Activated naive CD8-positive, alpha-beta T cell treated with anti-CD3 and anti-CD28 coated beads, Interleukin-2, amount 10 ng/mL, durations not matched to agents 7 days and 5 days (primary cell): ENCODE measurements around the gene KIF5A. TPM values are rescaled to one million over a fixed set of nuclear protein-coding genes. Genes with fewer than 3 reads are reported as not detected.
"Not testable (repeated sequence)": the region's sequence is repeated elsewhere in the genome, so short reads cannot be mapped to it uniquely, and the experiment has no call there.

Source experiments
- ATAC-seq: fragments of 150-1000 bp; cut with Tn5 transposase; one replicate; pipeline ENCODE4 v1.10.0; 2021; ENCODE audit warnings: low read depth, moderate library complexity
- POLR2A ChIA-PET: fragments of 350-600 bp; sonication (Branson Sonifier 250); formaldehyde crosslinking; loops from one replicate; lab custom pipeline; 2021; ENCODE audit warnings: antibody characterized with exemption; lab: Charles Lee
- DNase-seq: peaks from one replicate; pipeline ENCODE4 v3.0.0; 2021
- H3K27ac Mint-ChIP-seq: one replicate; pipeline ENCODE4 v1.8.0; 2022; ENCODE audit warnings: mild to moderate bottlenecking, mixed read lengths
- H3K27me3 Mint-ChIP-seq: one replicate; pipeline ENCODE4 v1.8.0; 2022; ENCODE audit warnings: mild to moderate bottlenecking, moderate library complexity, mixed read lengths
- H3K36me3 Mint-ChIP-seq: one replicate; pipeline ENCODE4 v1.8.0; 2021; ENCODE audit warnings: mild to moderate bottlenecking, mixed read lengths
- H3K4me1 Mint-ChIP-seq: one replicate; pipeline ENCODE4 v1.8.0; 2021; ENCODE audit warnings: mixed read lengths
- H3K4me3 Mint-ChIP-seq: one replicate; pipeline ENCODE4 v1.8.0; 2022; ENCODE audit warnings: mild to moderate bottlenecking, moderate library complexity, mixed read lengths
- H3K9me3 Mint-ChIP-seq: one replicate; pipeline ENCODE4 v1.8.0; 2021; ENCODE audit warnings: mixed read lengths
- total RNA-seq, 2 experiments: library from RNA; stranded (reverse); gene quantifications; one replicate each; pipeline ENCODE4 v1.2.3, GENCODE V29; 2021

KIF5A gene
- total RNA-seq, 2 experiments from 2014 or later, result 1.4 to 1.6 TPM

DNA sequence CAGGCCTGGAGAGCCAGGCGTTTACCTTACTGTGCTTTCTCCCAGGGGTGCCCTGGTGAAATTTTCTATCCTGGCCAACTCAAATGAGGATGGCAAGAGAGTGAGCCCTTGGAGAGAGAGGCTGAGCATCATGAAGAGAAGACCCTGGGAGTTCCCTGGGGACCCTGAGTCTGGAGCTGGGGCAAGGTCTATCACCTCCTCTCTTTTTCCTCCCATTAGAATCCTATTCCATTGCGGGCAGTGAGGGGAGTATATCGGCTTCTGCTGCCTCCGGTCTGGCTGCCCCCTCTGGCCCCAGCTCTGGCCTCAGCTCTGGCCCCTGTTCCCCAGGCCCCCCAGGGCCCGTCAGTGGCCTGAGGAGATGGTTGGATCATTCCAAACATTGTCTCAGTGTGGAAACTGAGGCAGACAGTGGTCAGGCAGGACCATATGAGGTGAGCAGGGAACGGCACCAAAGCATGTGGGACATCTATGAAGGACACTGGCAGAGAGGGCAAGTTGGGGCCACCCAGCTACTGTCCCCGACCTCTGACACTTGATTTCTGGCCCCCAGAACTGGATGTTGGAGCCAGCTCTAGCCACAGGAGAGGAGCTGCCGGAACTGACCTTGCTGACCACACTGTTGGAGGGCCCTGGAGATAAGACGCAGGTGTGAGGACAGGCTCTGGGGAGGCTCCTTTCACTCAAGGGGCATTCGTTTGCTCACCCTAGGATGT lies 63.0 kb downstream of the KIF5A start:
- Mint-ChIP-seq H3K9me3 (no peaks in the 10 kb centered on the region), H3K4me1 (peaks cover 10% of the 10 kb centered on the region), H3K27ac (no peak overlapping the region), H3K27me3 (peaks cover 58% of the 10 kb centered on the region), H3K4me3 (no peak overlapping the region), H3K36me3 (no peaks in the 10 kb centered on the region)
- DNase-seq, result no peak
- no peak for ATAC-seq
- POLR2A ChIA-PET, result no interaction called here

DNA sequence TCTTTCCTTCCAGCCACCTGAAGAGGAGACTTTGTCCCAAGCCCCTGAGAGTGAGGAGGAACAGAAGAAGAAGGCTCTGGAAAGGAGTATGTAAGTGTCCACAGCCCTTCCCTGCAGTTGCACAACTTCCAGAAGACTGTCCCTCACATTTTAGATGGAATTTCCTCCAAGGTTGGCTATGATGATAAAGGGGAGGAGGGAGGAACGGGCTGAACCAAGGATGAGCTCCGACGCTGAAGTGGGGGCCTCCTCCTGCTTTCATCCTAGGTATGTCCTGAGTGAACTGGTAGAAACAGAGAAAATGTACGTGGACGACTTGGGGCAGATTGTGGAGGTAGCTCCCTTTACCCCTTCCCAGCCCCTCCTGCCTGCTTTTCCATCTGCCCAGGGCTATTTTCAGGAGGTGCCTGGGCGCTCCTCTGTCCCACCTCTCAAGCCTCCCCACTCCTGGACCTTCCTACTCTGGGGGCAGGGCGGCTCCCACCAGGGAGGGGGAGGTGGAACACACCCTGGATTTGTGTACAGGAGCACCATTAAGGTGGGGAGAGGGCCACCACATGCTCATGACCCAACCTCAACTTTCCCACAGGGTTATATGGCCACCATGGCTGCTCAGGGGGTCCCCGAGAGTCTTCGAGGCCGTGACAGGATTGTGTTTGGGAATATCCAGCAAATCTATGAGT lies 63.7 kb downstream of the KIF5A start:
- no peaks in the 10 kb centered on the region for H3K9me3 Mint-ChIP-seq
- no peaks in the 10 kb centered on the region for H3K36me3 Mint-ChIP-seq
- peaks cover 63% of the 10 kb centered on the region for H3K27me3 Mint-ChIP-seq
- POLR2A ChIA-PET, result no interaction called here
- no peak overlapping the region for H3K27ac Mint-ChIP-seq
- no peak for DNase-seq
- peaks cover 10% of the 10 kb centered on the region for H3K4me1 Mint-ChIP-seq
- ATAC-seq, result no peak
- H3K4me3 Mint-ChIP-seq, result no peak overlapping the region

DNA sequence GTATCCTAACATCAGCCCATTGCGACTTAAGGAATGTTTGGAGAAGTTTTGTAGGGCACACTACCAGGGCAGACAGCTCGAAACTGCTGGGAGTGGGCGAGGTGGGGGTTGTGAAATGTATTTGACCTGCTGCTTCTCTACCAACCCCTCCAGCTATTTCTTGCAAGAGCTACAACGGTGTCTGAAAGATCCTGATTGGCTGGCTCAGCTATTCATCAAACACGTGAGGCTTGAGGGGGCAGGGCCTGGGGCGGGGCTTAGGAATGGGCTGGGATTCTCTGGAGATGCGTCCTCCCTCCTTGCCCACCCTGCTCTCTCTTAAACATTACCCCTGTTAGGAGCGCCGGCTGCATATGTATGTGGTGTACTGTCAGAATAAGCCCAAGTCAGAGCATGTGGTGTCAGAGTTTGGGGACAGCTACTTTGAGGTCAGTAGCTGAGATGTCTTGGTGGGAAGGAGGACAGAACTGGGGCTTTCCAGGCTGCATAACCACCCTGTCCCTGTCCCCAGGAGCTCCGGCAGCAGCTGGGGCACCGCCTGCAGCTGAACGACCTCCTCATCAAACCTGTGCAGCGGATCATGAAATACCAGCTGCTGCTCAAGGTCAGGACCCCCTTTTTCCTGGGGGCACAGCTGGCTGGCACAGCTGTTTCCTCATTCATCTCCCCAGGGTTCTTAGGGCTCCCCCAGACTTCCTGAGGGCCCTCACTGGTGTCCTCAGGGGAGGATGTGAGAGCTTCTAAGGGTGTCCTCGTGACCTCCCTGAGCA lies 64.5 kb downstream of the KIF5A start:
- peaks cover 15% of the 10 kb centered on the region for H3K4me1 Mint-ChIP-seq
- no peaks in the 10 kb centered on the region for H3K36me3 Mint-ChIP-seq
- no peak overlapping the region for H3K4me3 Mint-ChIP-seq
- no peak overlapping the region for H3K27ac Mint-ChIP-seq
- POLR2A ChIA-PET, result no interaction called here
- DNase-seq, result no peak
- ATAC-seq, result no peak
- H3K9me3 Mint-ChIP-seq, result no peaks in the 10 kb centered on the region
- H3K27me3 Mint-ChIP-seq, result peaks cover 71% of the 10 kb centered on the region

DNA sequence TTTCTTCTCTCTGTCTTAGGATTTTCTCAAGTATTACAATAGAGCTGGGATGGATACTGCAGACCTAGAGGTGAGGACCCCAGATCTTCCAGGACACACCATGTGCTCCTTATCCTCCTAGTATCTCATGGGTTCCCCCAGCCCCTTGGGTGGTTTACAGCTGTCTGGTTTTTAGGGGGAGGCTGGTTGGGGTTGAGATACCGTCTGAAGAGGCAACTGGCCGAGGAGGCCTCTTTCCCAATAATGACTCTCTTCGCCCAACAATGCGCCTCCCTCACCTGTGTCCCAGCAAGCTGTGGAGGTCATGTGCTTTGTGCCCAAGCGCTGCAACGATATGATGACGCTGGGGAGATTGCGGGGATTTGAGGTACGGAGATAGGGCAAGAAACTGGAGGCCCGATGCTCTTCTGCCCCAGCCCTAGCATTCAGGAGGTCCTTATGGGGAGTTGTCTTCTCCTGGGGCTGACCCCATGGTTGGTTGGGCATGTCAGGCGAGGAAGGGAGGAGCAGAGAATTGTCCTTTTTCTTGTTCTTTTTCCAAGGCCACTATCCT lies 65.2 kb downstream of the KIF5A start:
- Mint-ChIP-seq H3K27ac (no peak overlapping the region), H3K27me3 (peaks cover 76% of the 10 kb centered on the region), H3K9me3 (no peaks in the 10 kb centered on the region), H3K4me3 (no peak overlapping the region), H3K36me3 (no peaks in the 10 kb centered on the region), H3K4me1 (peaks cover 15% of the 10 kb centered on the region)
- no peak for DNase-seq
- no peak for ATAC-seq
- POLR2A ChIA-PET, result no interaction called here

DNA sequence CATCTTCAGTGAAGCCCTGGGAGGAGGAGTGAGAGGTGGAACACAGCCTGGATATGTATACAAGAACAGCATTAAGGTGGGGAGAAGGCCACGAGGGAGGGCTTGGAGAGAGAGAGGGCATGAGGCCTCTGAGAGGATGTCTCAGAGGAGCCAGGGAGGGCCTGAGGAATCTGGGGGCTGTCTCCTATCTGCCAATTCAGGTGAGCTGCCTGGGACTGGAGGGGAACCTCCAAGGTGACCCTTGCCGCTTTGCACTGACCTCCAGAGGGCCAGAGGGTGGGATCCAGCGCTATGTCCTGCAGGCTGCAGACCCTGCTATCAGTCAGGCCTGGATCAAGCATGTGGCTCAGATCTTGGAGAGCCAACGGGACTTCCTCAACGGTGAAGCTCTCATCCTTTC lies 65.8 kb downstream of the KIF5A start:
- Mint-ChIP-seq H3K27me3 (peaks cover 77% of the 10 kb centered on the region), H3K27ac (no peak overlapping the region), H3K9me3 (no peaks in the 10 kb centered on the region), H3K36me3 (no peaks in the 10 kb centered on the region), H3K4me1 (peaks cover 18% of the 10 kb centered on the region), H3K4me3 (no peak overlapping the region)
- no peak for ATAC-seq
- POLR2A ChIA-PET, result no interaction called here
- no peak for DNase-seq

DNA sequence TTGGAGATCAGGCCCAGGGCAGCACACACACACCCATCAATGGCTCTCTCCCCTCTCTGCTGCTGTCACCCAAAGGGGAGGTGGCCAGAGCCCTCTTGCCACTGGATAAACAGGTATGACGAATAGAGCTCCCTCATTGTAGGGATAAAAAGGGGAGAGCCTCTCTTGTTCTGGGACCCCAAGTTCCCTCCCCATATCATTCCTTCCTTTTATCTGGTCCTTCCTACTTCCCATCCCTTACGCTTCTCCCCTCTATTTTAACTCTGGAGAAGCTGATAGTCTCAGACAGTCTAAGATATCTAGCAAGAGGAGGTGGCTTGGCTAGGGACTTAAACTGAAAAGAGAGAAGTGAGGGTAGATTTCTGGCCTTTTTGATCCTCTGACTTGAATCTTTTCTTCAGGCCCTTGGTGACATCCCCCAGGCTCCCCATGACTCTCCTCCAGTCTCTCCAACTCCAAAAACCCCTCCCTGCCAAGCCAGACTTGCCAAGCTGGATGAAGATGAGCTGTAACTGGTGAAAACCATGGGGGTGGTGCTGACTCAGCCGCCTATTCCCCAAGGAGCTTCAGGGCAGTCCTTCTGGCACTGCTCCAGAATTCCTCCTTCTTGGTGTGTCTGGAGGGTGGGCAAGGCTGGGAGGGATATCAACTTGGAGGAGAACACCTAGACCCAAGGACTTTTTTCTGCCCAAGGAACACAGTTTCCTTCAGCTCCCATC lies 66.7 kb downstream of the KIF5A start:
- peaks cover 24% of the 10 kb centered on the region for H3K4me1 Mint-ChIP-seq
- POLR2A ChIA-PET, result no interaction called here
- H3K27ac Mint-ChIP-seq, result no peak overlapping the region
- no peak for DNase-seq
- peaks cover 82% of the 10 kb centered on the region for H3K27me3 Mint-ChIP-seq
- H3K4me3 Mint-ChIP-seq, result no peak overlapping the region
- no peaks in the 10 kb centered on the region for H3K9me3 Mint-ChIP-seq
- H3K36me3 Mint-ChIP-seq, result no peaks in the 10 kb centered on the region
- ATAC-seq, result no peak

DNA sequence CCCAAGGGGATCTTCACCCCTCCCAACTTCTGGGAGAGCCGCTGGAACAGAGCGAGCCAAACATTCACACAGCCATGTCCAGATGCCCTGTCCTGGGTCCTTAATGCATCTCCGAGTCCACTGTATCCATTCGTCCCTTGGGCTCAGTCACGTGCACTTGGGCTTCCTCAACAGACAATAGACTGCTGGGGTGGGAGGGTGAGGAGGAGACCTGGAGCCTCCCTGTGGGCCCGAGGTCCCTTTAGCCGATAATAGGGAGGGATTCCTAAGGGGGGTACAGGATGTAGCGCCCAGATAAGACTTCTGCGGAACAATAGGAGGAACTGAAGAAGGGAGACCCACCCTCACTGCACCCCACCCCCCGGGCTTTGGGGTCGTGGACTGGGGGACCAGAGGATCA lies 68.1 kb downstream of the KIF5A start:
- Mint-ChIP-seq H3K4me3 (no peak overlapping the region), H3K27me3 (peaks cover 84% of the 10 kb centered on the region), H3K27ac (no peak overlapping the region), H3K36me3 (no peaks in the 10 kb centered on the region), H3K9me3 (no peaks in the 10 kb centered on the region), H3K4me1 (peaks cover 27% of the 10 kb centered on the region)
- POLR2A ChIA-PET, result no interaction called here
- no peak for ATAC-seq
- no peak for DNase-seq

DNA sequence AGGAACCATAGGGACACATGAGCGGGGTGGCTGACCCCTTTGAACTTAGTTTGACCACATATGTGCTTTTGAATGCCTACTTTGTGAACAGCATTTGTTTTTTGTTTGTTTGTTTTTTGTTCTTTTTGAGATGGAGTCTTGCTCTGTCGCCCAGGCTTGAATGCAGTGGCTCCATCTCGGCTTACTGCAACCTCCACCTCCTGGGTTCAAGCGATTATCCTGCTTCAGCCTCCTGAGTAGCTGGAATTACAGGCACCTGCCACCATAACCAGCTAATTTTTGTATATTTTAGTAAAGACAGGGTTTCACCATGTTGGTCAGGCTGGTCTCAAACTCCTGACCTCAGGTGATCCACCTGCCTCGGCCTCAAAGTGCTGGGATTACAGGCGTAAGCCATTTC lies 68.6 kb downstream of the KIF5A start:
- H3K36me3 Mint-ChIP-seq, H3K27ac Mint-ChIP-seq, H3K4me3 Mint-ChIP-seq, ATAC-seq, POLR2A ChIA-PET, H3K9me3 Mint-ChIP-seq, DNase-seq: not testable (repeated sequence)
- Mint-ChIP-seq H3K27me3 (peaks cover 84% of the 10 kb centered on the region), H3K4me1 (peaks cover 27% of the 10 kb centered on the region)

DNA sequence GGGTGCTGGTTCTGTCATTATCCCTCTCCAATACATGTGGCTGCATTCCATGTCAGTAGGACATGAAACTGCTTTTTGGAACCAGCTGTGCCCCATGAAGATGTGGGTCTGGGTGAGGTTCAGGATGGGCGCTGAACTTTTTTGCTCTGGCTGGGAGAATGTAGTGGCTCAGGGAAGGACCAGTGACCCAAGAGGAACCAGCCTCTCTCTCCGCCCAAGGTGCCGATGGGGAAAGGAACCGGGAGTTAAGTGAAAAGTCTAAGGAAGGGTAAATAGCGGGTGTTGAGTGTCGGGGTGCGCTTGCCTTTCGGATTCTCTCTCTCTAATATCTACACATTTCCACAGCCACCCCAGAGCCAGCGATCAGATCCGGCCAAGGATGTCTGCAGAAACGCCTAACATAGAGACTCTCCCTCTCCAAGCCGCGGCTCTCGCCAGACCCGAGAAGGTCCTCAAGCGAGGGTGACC lies 69.2 kb downstream of the KIF5A start:
- Mint-ChIP-seq H3K36me3 (no peaks in the 10 kb centered on the region), H3K4me1 (peaks cover 27% of the 10 kb centered on the region), H3K27me3 (peaks cover 86% of the 10 kb centered on the region), H3K27ac (peak overlapping the region; percentile 11), H3K9me3 (no peaks in the 10 kb centered on the region), H3K4me3 (peak overlapping the region; percentile 46)
- POLR2A ChIA-PET, result interaction anchor here (0.6 to 0.8 kb wide), 2 partner anchors 13 to 125 kb away, joined by 4 read pairs; no protein-coding TSS in a partner anchor
- DNase-seq (no peak), ATAC-seq (no peak)

DNA sequence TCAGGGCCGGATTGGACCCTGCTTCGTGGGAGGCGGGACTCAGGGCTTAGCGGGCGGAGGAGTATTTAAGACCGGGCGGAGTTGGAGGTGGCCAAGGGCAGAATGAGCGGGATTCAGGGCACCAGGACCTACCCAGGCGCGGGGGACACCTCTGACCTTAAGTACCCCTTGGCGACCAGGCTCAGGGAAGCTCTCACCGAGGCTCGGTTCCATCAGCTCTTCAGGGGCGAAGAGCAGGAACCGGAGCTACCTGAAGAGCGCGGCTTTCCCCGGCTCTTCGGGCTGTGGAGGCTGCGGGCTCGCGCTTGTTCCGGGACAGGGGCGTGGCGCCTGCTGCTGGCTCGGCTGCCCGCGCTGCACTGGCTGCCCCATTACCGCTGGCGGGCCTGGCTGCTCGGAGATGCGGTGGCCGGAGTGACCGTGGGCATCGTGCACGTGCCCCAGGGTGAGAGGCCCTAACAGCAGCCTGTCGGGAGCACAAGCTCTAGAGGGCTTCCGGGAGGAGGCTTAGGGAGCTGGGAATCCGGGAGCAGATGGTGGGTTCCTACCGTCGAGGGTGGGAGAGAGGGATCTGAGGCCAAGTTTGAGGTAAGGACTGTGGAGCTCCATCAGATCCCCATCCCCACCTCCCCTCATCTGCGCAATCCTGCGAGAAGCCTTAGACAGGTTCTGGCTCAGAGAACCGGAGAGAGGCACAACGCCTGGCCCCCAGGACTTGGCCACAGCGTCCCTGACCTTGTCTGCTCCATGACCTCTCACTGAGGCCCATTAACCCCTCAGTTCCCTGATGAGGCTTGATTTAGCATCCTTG lies 69.8 kb downstream of the KIF5A start:
- H3K27ac Mint-ChIP-seq, result peak overlapping the region; percentile 11
- H3K9me3 Mint-ChIP-seq, result no peaks in the 10 kb centered on the region
- DNase-seq (no peak), ATAC-seq (peak; percentile 38)
- peaks cover 21% of the 10 kb centered on the region for H3K4me1 Mint-ChIP-seq
- POLR2A ChIA-PET, result interaction anchor here (0.6 to 2.0 kb wide), 3 partner anchors 14 to 125 kb away, joined by 4 to 5 read pairs (median 4); no protein-coding TSS in a partner anchor
- H3K4me3 Mint-ChIP-seq, result peak overlapping the region; percentile 46
- peaks cover 88% of the 10 kb centered on the region for H3K27me3 Mint-ChIP-seq
- no peaks in the 10 kb centered on the region for H3K36me3 Mint-ChIP-seq

DNA sequence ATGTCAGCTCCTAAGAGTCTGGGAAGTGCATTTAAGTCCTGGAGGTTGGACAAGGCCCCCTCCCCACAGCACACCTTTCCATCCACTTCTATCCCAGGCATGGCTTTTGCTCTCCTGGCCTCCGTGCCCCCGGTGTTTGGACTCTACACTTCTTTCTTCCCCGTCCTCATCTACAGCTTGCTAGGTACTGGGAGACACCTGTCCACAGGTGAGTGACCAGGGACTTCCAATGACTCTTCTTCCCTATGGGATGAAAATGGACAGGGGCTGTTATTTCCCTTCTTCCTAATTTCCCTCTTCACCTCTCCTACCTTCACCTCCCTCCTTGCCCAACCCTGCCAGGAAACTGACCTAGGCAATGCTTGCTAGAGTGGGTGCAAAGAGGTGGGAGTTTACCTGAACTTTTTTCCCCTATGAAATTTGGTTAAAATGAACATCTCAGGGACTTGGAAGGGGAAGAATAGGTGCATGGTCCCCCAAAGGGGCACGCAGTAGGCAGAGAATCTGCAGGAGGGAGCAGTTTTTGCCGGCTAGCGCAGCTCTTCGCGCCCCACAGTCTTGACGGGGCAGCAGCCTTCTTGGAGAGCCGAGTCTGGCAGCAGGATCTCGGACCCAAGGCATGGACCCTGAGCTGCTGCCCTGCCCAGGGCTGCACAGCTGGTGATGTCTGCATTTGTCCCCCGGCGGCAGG lies 70.5 kb downstream of the KIF5A start:
- Mint-ChIP-seq H3K4me1 (peaks cover 21% of the 10 kb centered on the region), H3K27ac (no peak overlapping the region), H3K27me3 (peaks cover 92% of the 10 kb centered on the region), H3K9me3 (no peaks in the 10 kb centered on the region), H3K36me3 (no peaks in the 10 kb centered on the region), H3K4me3 (peak overlapping the region; percentile 63)
- ATAC-seq (no peak), DNase-seq (no peak)
- POLR2A ChIA-PET, result interaction anchor here (1.2 to 2.0 kb wide), 2 partner anchors 37 to 121 kb away, joined by 3 to 5 read pairs; no protein-coding TSS in a partner anchor
